GM12892 (cell line): ENCODE measurements around the gene FBN1.

Source experiments
- POLR2A ChIP-seq: IDR thresholded peaks from 2 replicates; pipeline ENCODE4 v1.6.1; 2011; ENCODE audit warnings: low read depth, low read length, control low read depth
- POLR2AphosphoS5 ChIP-seq: IDR thresholded peaks from 2 replicates; pipeline ENCODE4 v1.6.1; 2011; ENCODE audit warnings: low read depth, low read length, control low read depth

DNA sequence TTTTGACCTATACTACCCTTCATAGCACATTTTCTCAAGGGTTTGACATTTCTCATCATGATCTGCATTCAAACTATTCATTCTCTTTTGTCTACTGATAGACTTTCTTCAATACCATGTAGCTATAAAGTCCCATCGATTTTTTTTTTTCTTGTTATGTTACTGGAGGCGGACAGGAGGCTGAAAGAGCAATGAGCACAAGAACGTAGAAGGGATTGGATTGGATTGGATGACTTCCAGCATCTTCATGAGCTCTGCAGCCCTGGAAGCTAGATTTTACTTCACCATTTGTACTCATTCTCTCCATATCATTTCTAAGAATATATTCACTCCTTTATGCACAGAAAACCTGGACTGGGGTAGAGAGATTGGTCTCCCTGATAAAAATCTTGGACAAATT, 271.0 kb downstream of the FBN1 start:
- TF ChIP-seq POLR2A (no peak), POLR2AphosphoS5 (no peak)
